NCI-H2029 treated with DMSO at 0.1 percent for 48 hours (cell line): ENCODE measurements around the gene ABCB11.

Experiments
- DNase-seq: peaks from one replicate; lab custom pipeline; 2025; lab: John Stamatoyannopoulos, UW

Gene ABCB11

GRCh38 chr2:168930242-168930641, 100.9 kb downstream of the ABCB11 start:
- no peak for DNase-seq

DNA sequence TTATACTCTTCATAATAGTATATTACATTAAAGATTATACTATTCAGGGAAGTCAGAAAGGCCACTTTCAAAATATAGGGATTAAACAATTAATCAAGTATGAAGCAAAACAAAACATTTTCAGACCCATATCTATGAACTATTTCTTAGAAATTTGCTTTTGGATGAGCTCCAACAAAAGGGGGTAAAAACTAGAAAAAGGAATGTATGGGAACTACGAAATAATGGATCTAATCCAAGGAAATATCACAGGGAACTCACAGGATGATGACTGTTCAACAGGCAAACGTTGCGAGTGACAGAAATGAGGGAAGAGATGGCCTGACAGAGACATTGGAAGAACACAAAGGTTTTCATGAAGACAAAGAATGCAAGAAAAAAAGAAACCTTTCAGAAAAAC, 102.1 kb downstream of the ABCB11 start:
- no peak for DNase-seq

DNA sequence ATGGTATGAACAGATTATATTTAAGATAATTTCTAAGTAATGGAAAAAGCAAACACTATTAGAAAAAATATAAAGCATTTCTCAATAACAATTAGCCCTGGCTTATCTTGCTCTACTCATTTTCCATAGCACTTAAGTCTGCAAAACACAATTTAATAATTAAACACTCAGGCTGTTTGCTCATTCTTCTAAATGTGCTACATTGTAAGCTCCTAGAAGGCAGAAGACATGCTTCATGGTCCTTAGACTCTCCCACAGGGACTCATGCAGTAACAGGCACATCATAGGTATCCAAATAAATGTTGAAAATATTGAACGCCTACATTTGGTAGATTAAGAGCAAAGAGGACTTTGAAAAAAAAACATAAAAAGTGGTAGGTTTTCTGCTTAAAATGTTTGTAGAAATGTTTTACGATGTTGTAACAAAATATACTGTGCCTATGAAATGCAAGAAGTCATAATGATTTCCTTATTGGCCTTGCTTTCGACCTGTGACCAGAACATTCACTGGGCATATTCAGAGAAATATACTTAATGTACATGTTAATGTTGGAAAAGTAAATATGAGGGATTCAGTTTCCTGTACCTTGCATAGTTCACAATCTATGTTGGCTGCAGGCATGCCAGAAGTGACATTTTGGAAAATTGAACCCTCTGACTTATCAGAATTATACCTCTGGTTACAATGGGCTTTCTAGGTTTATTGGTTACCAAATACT, 102.9 kb downstream of the ABCB11 start:
- no peak for DNase-seq

DNA sequence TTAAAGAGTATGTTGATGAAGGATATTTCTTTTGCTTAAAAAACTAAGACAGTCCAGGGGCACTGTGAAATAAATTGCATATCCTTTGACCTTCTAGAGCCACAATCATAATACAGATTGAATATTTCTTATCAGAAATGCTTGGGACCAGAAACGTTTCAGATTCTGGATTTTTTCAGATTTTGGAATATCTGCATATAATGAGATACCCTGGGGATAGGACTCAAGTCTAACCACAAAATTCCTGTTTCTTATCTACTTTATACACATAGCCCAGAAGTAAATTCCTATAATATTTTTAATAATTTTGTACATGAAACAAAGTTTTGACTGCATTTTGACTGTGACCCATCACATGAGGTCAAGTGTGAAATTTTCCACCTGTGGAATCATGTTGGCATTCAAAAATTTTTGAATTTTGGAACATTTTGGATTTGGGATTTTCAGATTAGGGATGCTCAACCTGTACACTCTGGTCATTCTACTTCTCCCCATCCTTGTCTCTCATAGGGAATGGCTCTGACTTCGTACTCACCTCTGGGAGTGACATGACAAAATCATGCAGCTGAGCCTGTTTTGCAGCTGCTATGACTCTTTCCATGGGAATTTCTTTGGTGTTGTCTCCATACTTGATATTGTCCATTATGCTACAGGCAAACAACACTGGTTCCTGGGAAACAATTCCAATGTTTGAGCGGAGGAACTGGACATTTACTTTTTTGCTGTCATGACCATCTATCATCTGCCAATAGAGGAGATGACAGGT, 104.3 kb downstream of the ABCB11 start:
- DNase-seq, result no peak

- DNase-seq, result peak; percentile 54
These were observed 110.5 kb downstream of the ABCB11 start for GRCh38 chr2:168920504-168921157.

DNA sequence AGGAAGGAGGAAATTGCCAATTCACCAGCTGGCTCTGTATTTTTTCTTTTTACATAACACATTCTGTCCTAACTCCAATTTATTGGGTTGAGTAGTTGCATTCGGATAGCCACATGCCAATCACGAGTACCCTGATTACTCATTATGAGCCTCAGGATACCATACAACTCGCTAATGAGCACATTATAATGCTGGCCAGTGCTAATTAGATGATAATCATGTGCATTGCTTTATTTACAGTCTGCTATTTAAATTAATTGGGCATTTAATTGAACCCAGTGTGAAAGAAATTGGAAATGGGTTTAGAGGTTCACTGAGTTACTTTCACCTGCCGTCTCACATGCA, 114.8 kb downstream of the ABCB11 start:
- DNase-seq, result no peak

DNA sequence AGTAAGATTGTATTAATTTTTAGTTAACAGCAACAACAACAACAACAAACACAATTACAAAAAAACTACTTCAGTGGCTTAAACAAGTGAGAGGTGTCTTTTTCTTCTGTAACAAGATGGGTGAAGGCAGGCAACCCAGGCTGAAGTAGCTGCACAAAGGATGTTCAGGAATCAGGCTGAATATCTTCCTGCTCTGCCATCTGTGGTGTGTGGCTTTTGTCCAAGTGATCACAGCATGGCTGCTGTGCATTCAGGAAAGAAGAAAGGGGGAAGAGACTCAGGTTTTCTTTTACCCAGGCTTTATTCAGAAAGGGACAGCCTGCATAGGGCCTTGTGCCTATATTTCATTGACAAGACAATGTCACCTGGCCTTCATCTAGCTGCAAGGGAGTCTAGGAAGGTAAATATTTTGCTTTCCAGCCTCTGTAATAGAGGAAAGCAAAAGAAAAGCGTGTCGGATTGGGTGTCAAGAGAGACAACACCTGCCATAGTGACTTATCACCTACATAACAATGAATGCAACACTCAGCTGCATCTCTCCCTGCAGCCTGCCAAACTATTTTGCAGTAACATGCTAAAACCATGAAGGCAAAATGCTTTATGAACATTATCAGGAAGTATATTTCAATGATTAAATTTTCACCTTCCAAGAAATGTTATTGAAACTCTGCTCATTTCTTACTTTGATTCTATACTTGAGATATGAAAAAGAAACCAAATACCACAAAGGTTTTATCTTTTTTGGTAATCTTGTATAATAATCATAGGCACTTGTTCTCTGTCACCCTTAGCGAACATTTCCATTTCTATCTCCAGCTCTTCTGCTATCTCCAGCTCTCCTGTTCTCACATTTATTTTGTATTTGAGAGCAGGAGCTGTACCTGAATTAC, 115.4 kb downstream of the ABCB11 start:
- no peak for DNase-seq

DNA sequence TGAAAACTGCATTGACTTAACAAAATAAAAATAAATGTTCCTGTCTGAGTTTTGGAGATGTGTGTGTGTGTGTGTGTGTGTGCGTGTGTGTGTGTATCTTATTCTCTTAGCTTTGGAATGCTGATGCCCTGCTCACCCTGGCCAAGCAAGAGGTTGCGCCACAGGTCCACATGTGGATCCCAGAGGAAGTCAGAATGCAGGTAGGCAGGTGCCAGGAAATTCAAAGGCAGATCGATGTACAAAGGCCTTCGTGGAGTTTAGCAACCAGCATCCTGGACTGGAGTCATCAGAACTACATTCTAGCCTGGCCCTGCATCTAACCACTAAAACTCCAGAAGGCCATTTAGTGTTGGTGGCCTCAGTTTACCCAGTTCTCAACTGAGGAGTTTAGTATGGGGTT, 117.6 kb downstream of the ABCB11 start:
- no peak for DNase-seq

GRCh38 chr2:168912901-168913369, 118.2 kb downstream of the ABCB11 start:
- DNase-seq, result no peak

GRCh38 chr2:168912466-168912865, 118.7 kb downstream of the ABCB11 start:
- no peak for DNase-seq

DNA sequence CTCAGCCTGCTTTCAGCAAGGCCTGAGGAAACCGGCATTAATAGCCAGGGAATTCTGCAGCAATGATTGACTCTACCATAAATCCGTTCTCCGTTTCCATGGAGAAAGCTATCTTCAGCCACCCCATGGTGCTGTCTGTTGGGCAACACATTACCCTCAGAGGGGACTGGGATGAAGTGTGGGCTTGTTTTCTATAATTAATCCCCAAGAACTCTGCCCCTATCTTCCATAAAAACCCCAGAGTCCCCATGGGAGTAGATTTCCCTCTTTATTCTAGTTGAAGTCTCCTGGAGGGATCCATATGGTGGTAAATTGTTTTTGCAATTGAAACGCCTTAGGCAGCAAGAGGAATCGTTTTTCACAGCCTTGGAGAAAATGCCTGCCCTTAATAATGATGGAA, 120.8 kb downstream of the ABCB11 start:
- no peak for DNase-seq

DNA sequence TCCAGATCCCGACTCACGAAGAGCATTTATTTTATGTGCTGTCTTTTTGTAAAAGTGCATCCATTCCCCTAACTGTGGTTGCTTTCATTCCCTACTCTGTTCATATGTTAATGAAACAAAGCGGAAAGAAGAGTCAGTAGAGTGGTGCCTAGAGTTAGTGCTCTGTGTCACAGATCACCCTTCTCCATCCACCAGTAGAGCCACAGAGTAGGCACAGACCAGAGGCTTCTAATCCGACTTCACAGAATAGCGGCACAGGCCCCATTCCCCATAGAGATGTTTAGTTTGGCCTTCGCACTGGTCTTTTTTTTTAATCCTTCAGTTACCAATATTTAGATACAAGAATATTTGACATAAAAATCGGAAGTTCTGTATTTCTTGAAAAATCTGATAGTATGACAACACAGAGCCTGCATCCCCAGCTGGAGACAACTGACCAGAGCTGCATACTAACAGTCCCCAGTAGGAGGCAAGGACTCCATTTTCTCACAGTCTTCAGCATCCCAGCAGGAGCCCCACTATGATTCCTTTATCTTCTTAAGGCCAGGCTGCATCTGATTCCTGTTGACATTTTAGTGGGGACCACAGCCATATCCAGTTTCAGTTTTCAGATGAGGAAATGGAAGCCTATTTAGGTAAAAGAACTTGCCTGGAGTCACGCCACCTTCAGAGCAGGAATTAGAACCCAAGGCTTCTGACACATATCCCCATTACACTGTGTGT, 123.0 kb downstream of the ABCB11 start:
- no peak for DNase-seq

DNA sequence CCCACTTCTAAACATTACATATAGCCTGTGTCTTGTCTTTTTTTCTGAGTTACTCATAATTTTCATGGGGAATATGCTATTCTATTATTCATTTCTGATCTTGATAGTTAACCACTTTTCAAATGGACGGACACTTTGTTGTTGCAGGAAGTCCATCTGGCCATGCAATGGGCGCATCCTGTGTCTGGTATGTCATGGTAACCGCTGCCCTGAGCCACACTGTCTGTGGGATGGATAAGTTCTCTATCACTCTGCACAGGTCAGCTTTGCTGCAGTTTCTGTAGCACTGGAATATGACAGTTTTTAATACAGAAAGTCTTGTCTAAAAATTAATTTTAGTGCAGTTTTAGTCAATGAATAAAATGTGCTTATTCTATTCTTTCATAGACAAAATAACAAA, 126.8 kb downstream of the ABCB11 start:
- DNase-seq, result no peak

DNA sequence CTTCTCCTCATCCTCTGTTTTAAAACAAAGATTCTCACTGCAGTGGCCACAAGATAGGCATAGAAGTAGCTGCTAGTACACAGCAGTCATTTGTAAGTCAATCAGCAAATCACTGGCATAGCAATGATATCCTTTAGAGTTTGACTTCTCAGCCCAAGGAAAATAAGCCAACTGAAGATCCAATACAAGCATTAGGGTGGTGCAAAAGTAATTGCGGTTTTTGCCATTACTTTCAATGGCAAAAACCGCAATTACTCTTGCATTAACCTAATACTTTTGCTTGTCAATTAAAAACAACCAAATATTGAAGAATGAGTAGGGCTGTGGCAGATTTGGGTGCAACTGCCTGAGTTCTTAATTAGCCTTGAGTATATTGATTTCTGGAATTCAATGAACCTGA, 127.2 kb downstream of the ABCB11 start:
- no peak for DNase-seq

- no peak for DNase-seq
These were observed 130.1 kb downstream of the ABCB11 start, which contains the start of gene G6PC2 for GRCh38 chr2:168901003-168901402. Gene G6PC2 (plus strand): TSS chr2:168901291. CDS start chr2:168901332, 41 bp downstream.

DNA sequence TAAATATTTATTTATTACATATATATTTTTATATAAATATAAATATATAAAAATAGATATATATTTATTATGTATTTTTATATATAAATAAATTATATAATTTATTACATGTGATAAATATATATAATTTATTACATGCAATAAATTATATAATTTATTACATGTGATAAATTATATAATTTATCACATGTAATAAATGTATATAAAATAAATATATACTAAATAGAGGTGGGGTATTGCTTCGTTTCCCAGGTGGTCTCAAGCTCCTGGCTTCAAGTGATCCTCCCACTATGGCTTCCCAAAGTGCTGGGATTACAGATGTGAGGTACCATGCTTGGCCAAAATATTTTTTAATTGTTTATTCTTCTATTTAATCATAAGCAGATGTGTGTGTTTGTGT, 133.7 kb downstream of the ABCB11 start:
- DNase-seq, result no peak

GRCh38 chr2:168896783-168897182, 134.3 kb downstream of the ABCB11 start:
- DNase-seq, result no peak

GRCh38 chr2:168895771-168896170, 135.4 kb downstream of the ABCB11 start:
- DNase-seq, result no peak

GRCh38 chr2:168894720-168895119, 136.4 kb downstream of the ABCB11 start:
- no peak for DNase-seq

DNA sequence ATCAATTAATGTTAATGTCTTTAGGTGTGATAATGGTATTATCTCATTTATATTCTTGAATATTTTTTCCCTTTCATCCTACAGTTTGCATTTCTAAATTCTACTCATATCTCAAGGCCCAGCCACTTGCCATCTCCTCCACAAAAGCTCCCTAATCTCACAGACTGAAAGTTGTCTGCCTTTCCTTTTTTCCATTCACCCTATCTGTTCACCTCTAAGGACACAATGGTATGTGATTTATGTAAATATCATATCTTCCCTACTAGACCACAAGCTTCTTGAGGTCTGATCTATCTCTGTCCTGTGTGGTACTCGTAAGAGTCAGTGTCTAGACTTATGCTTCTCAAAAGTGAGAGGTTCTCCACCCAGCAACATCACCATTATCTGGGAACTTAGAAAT, 137.0 kb downstream of the ABCB11 start:
- no peak for DNase-seq

DNA sequence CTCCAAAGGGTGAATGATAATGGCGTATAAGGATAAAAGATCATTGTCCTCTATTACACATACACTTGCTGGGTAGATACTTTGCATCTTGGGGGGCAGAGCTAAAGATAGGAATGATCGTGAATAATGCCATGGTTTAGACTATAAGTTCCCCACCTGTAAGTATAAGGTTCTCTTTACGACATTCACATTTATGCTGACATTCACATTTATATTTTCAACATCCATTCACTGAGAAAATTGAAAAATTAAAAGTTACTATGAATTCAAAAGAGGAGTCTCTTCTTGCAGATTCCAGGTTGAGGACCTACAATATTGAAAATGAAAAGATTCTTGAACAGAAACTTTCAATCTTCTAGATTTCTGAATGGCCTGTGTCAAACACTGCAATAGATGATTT, 138.8 kb downstream of the ABCB11 start:
- no peak for DNase-seq
